Endothelial cell of umbilical vein (primary cell): ENCODE data around the gene L3MBTL4. TPM values are rescaled to one million over a fixed set of nuclear protein-coding genes. Genes with fewer than 3 reads are reported as not detected.

Experiments used
- BruUV-seq: library from RNA; stranded (reverse); fragments of 400-500 nt; replicated peaks from 2 replicates; lab custom pipeline; 2021; lab: Mats Ljungman, UMichigan
- CTCF ChIA-PET: fragments of 300-600, 350-600 bp; sonication (Branson Sonifier 250); formaldehyde crosslinking; loops from one replicate; lab custom pipeline; 2021; ENCODE audit warnings: antibody characterized with exemption, inconsistent platforms; lab: Charles Lee
- POLR2A ChIA-PET: fragments of 300-600, 350-600 bp; sonication (Branson Sonifier 250); formaldehyde crosslinking; loops from one replicate; lab custom pipeline; 2021; ENCODE audit warnings: antibody characterized with exemption, inconsistent platforms; lab: Charles Lee
- DNase-seq: peaks from one replicate; pipeline ENCODE4 v3.0.0-alpha.2; 2011; ENCODE audit warnings: low read depth, low spot score
- FAIRE-seq: peaks from 2 replicates; lab custom pipeline; 2011; peaks lifted over from hg19 to GRCh38; lab: Jason Lieb, UNC
- H2AFZ ChIP-seq: 2 replicates; pipeline ENCODE4 v1.6.0; 2012; ENCODE audit warnings: low read depth, low read length, control low read depth, inconsistent platforms
- H3K27ac ChIP-seq: 2 replicates; pipeline ENCODE4 v1.5.1; 2011; ENCODE audit warnings: low read depth, mild to moderate bottlenecking, control low read depth, low read length, moderate library complexity; ENCODE audit not compliant: insufficient read depth
- H3K27me3 ChIP-seq, 2 experiments: 2 replicates each; pipeline versions ENCODE4 v1.6.0 to v1.6.1; 2011; ENCODE audit warnings: low read length in 2 of 2, mixed read lengths in 1 of 2; ENCODE audit not compliant: control insufficient read depth in 2 of 2, insufficient read depth in 2 of 2
- H3K36me3 ChIP-seq, 2 experiments: 2 replicates in 1 of 2; 3 replicates in 1 of 2; pipeline ENCODE4 v1.5.1; 2011; ENCODE audit warnings: low read length in 2 of 2, mild to moderate bottlenecking in 1 of 2, moderate library complexity in 1 of 2; ENCODE audit not compliant: control insufficient read depth in 2 of 2, insufficient read depth in 2 of 2; ENCODE audit errors: extremely low read depth in 1 of 2
- H3K4me1 ChIP-seq: 3 replicates; pipeline ENCODE4 v1.5.1; 2011; ENCODE audit warnings: mild to moderate bottlenecking, low read length; ENCODE audit not compliant: control insufficient read depth, insufficient read depth; ENCODE audit errors: extremely low read depth
- H3K4me2 ChIP-seq: 2 replicates; pipeline ENCODE4 v1.6.1; 2011; ENCODE audit warnings: low read length, control low read depth, mixed read lengths; ENCODE audit not compliant: insufficient read depth
- H3K4me3 ChIP-seq, 3 experiments: fragments of 200-600 bp in 1 of 3; sonication (generic), shearing (Covaris generic) in 1 of 3; replicated peaks in 1 of 3; 2 replicates each; pipeline ENCODE4 v1.5.1; 2011 to 2016; ENCODE audit warnings: control low read depth in 3 of 3, low read length in 3 of 3, mild to moderate bottlenecking in 2 of 3, inconsistent platforms in 1 of 3, low read depth in 1 of 3, moderate library complexity in 1 of 3; ENCODE audit not compliant: insufficient read depth in 1 of 3
- H3K79me2 ChIP-seq: 2 replicates; pipeline ENCODE4 v1.6.0; 2012; ENCODE audit warnings: low read length, inconsistent platforms; ENCODE audit not compliant: control insufficient read depth, insufficient read depth
- H3K9ac ChIP-seq: replicated peaks from 2 replicates; pipeline ENCODE3; 2011; ENCODE audit warnings: low read length, control low read depth; ENCODE audit not compliant: insufficient read depth; ENCODE audit errors: extremely low read depth
- H3K9me1 ChIP-seq: replicated peaks from 3 replicates; pipeline ENCODE4 v1.6.0; 2011; ENCODE audit warnings: mild to moderate bottlenecking, low read length; ENCODE audit not compliant: control insufficient read depth, insufficient read depth; ENCODE audit errors: extremely low read depth
- H3K9me3 ChIP-seq: replicated peaks from 2 replicates; pipeline ENCODE4 v1.5.1; 2012; ENCODE audit warnings: low read length, inconsistent platforms; ENCODE audit not compliant: control insufficient read depth, insufficient read depth
- H4K20me1 ChIP-seq: replicated peaks from 2 replicates; pipeline ENCODE3; 2011; ENCODE audit warnings: mild to moderate bottlenecking, low read length; ENCODE audit not compliant: control insufficient read depth, insufficient read depth; ENCODE audit errors: extremely low read depth
- CTCF ChIP-seq, 2 donors: IDR thresholded peaks; 1 replicate in 1 of 2; 2 replicates in 1 of 2; pipeline ENCODE4 v1.5.1; 2011; ENCODE audit warnings: low read length in 2 of 2, mild to moderate bottlenecking in 2 of 2, moderate library complexity in 2 of 2, control low read depth in 1 of 2, inconsistent platforms in 1 of 2, low read depth in 1 of 2; ENCODE audit not compliant: insufficient read depth in 1 of 2; ENCODE audit errors: extremely low read depth in 1 of 2
- EZH2 ChIP-seq: IDR thresholded peaks from 2 replicates; pipeline ENCODE4 v1.6.1; 2012; ENCODE audit warnings: borderline replicate concordance, low read depth, mild to moderate bottlenecking, moderate library complexity, low read length, inconsistent platforms; ENCODE audit not compliant: severe bottlenecking
- FOS ChIP-seq: IDR thresholded peaks from 2 replicates; pipeline ENCODE4 v1.6.1; 2011; ENCODE audit warnings: mild to moderate bottlenecking, low read length, moderate library complexity, borderline replicate concordance; ENCODE audit not compliant: insufficient read depth
- GATA2 ChIP-seq: IDR thresholded peaks from 2 replicates; pipeline ENCODE4 v1.7.0; 2011; ENCODE audit warnings: low read depth, mild to moderate bottlenecking, moderate library complexity, mixed read lengths, low read length; ENCODE audit not compliant: insufficient read length, insufficient read depth
- JUN ChIP-seq: IDR thresholded peaks from 2 replicates; pipeline ENCODE4 v1.6.1; 2011; ENCODE audit warnings: borderline replicate concordance, low read depth; ENCODE audit not compliant: insufficient read length, insufficient read depth
- MAX ChIP-seq: IDR thresholded peaks from 2 replicates; pipeline ENCODE4 v1.6.1; 2011; ENCODE audit not compliant: insufficient read depth, insufficient read length
- MYC ChIP-seq: IDR thresholded peaks from one replicate; pipeline ENCODE4 v1.6.1; 2011; ENCODE audit warnings: mild to moderate bottlenecking, low read depth, low read length
- POLR2A ChIP-seq: IDR thresholded peaks from 2 replicates; pipeline ENCODE4 v1.6.1; 2012; ENCODE audit warnings: low read depth, mild to moderate bottlenecking, control low read depth, low read length
- POLR2AphosphoS5 ChIP-seq: IDR thresholded peaks from 2 replicates; pipeline ENCODE4 v1.6.1; 2012; ENCODE audit warnings: low read depth, mild to moderate bottlenecking, control low read depth, low read length, moderate library complexity; ENCODE audit not compliant: insufficient read depth
- dilution Hi-C: fragments of 300-500 bp; cut with MboI; formaldehyde crosslinking; loops from one replicate; pipeline ENCODE4 v1.15.0; 2019; ENCODE audit warnings: low sequenced_read_pairs; ENCODE audit not compliant: extremely low pct_ligation_motif_present
- intact Hi-C: fragments of 100-400 bp; cut with micrococcal nuclease; formaldehyde crosslinking; loops from one replicate; pipeline ENCODE4 v1.10.0; 2022
- polyA plus RNA-seq, 4 experiments: library from polyadenylated mRNA; depleted of rRNA in 3 of 4; stranded (reverse) in 3 of 4; unstranded in 1 of 4; fragments of >200 nt; gene quantifications; 2 replicates each; pipeline versions ENCODE4 v1.2.1 to v1.2.3, GENCODE V29; 2011 to 2012; ENCODE audit warnings: missing spikeins in 1 of 4
- total RNA-seq: library from RNA; stranded (reverse); gene quantifications from 2 replicates; pipeline ENCODE4 v1.2.3, GENCODE V29; 2021

The L3MBTL4 gene
- total and polyA plus RNA-seq, 2 donors (not counting 3 experiments of a cell fraction or from before 2014, with no cell fraction given): 0.80 TPM; not detected in 1

- no peaks in the 10 kb centered on the region for H4K20me1 ChIP-seq
- no peaks in the 10 kb centered on the region for H3K9me3 ChIP-seq
- no peaks in the 10 kb centered on the region for H3K9me1 ChIP-seq
- no peak overlapping the region for H3K4me2 ChIP-seq
- no peak overlapping the region for H2AFZ ChIP-seq
- H3K27ac ChIP-seq: no peak overlapping the region
- ChIA-PET CTCF (no interaction called here), POLR2A (no interaction called here)
- FAIRE-seq (no peak), DNase-seq (no peak)
- intact Hi-C loops (no loop called here), dilution Hi-C loops (no loop called here)
- H3K4me3 ChIP-seq: no peak overlapping the region
- BruUV-seq: no TSS peak
- no peaks in the 10 kb centered on the region for H3K4me1 ChIP-seq
- no peak overlapping the region for H3K9ac ChIP-seq
- H3K79me2 ChIP-seq: no peaks in the 10 kb centered on the region
- TF ChIP-seq GATA2: no peak
- TF ChIP-seq FOS: no peak
- no peak for TF ChIP-seq EZH2
- TF ChIP-seq MAX: no peak
- TF ChIP-seq MYC: no peak
- TF ChIP-seq POLR2A: no peak
- TF ChIP-seq CTCF (IDR thresholded peaks at IDR 0.05; ENCODE audit: extremely low read depth in 1 of 2, insufficient read depth in 1 of 2, low read depth in 1 of 2, low read length in 2 of 2): no peak
- TF ChIP-seq JUN: no peak
- no peak for TF ChIP-seq POLR2AphosphoS5
- no peaks in the 10 kb centered on the region for H3K27me3 ChIP-seq
- H3K36me3 ChIP-seq: no peaks in the 10 kb centered on the region
Measured at GRCh38 chr18:6449213-6449612, 34.5 kb upstream of the L3MBTL4 start.
